Liver (tissue), 9 donors: ENCODE results near the gene SLC49A4. TPM values are rescaled to one million over a fixed set of nuclear protein-coding genes. Genes with fewer than 3 reads are reported as not detected.

Source experiments
- DNase-seq: peaks from one replicate; pipeline ENCODE4 v3.0.0-alpha.2; 2017; ENCODE audit warnings: low spot score
- H3K27ac ChIP-seq, 2 donors: one replicate each; pipeline ENCODE4 v1.7.0; 2013; ENCODE audit warnings: inconsistent platforms in 2 of 2, low read length in 2 of 2, control low read depth in 1 of 2, low read depth in 1 of 2, mild to moderate bottlenecking in 1 of 2
- H3K27me3 ChIP-seq, 4 donors: one replicate each; pipeline versions ENCODE4 v1.6.1 to v1.7.0; 2013; ENCODE audit warnings: low read length in 3 of 4, inconsistent platforms in 1 of 4, mild to moderate bottlenecking in 1 of 4, moderate library complexity in 1 of 4; ENCODE audit not compliant: control insufficient read depth in 4 of 4, insufficient read depth in 4 of 4
- H3K36me3 ChIP-seq, 4 donors: one replicate each; pipeline versions ENCODE4 v1.6.1 to v1.7.0; 2013; ENCODE audit warnings: low read length in 3 of 4, mild to moderate bottlenecking in 3 of 4, low read depth in 1 of 4, moderate library complexity in 1 of 4; ENCODE audit not compliant: control insufficient read depth in 4 of 4, insufficient read depth in 3 of 4
- H3K4me1 ChIP-seq, 4 donors: one replicate each; pipeline versions ENCODE4 v1.6.1 to v1.7.0; 2013; ENCODE audit warnings: low read length in 3 of 4, mild to moderate bottlenecking in 3 of 4, moderate library complexity in 1 of 4; ENCODE audit not compliant: control insufficient read depth in 4 of 4, insufficient read depth in 4 of 4
- H3K4me3 ChIP-seq, 3 donors: one replicate each; pipeline versions ENCODE4 v1.6.1 to v1.7.0; 2013; ENCODE audit warnings: low read length in 3 of 3, control low read depth in 1 of 3, low read depth in 1 of 3, mild to moderate bottlenecking in 1 of 3
- H3K9ac ChIP-seq, 2 donors: one replicate each; pipeline ENCODE4 v1.7.0; 2013; ENCODE audit warnings: low read length in 2 of 2, mild to moderate bottlenecking in 2 of 2, moderate library complexity in 2 of 2, control low read depth in 1 of 2, low read depth in 1 of 2
- H3K9me3 ChIP-seq, 4 donors: one replicate each; pipeline versions ENCODE4 v1.6.1 to v1.7.0; 2013; ENCODE audit warnings: low read length in 3 of 4; ENCODE audit not compliant: control insufficient read depth in 4 of 4
- EGR1 ChIP-seq, 2 donors: IDR thresholded peaks; 2 replicates each; pipeline ENCODE4 v1.6.1; 2016 to 2018; ENCODE audit warnings: antibody characterized with exemption in 2 of 2, low read depth in 2 of 2
- FOXA1 ChIP-seq: IDR thresholded peaks from 2 replicates; pipeline ENCODE4 v1.6.1; 2016; ENCODE audit warnings: antibody characterized with exemption
- FOXA2 ChIP-seq: IDR thresholded peaks from 2 replicates; pipeline ENCODE4 v1.6.1; 2016; ENCODE audit warnings: antibody characterized with exemption
- GABPA ChIP-seq, 2 donors: IDR thresholded peaks in 1 of 2; conservative IDR thresholded peaks in 1 of 2; 2 replicates each; pipeline ENCODE4 v1.6.1; 2016; ENCODE audit warnings: antibody characterized with exemption in 2 of 2, mild to moderate bottlenecking in 1 of 2, moderate library complexity in 1 of 2
- HNF4A ChIP-seq, 2 donors: conservative IDR thresholded peaks; 2 replicates each; pipeline ENCODE4 v1.6.1; 2016; ENCODE audit warnings: antibody characterized with exemption in 2 of 2, mild to moderate bottlenecking in 2 of 2
- HNF4G ChIP-seq: IDR thresholded peaks from 2 replicates; pipeline ENCODE4 v1.6.1; 2016; ENCODE audit warnings: antibody characterized with exemption
- JUND ChIP-seq, 2 donors: IDR thresholded peaks; 2 replicates each; pipeline ENCODE4 v1.6.1; 2016; ENCODE audit warnings: antibody characterized with exemption in 2 of 2
- NR2F2 ChIP-seq: IDR thresholded peaks from 2 replicates; pipeline ENCODE4 v1.6.1; 2016; ENCODE audit warnings: antibody characterized with exemption
- RAD21 ChIP-seq, 2 donors: IDR thresholded peaks; 2 replicates each; pipeline ENCODE4 v1.6.1; 2016; ENCODE audit warnings: antibody characterized with exemption in 2 of 2, mild to moderate bottlenecking in 2 of 2
- RXRA ChIP-seq, 2 donors: IDR thresholded peaks; 2 replicates each; pipeline ENCODE4 v1.6.1; 2017 to 2018; ENCODE audit warnings: antibody characterized with exemption in 2 of 2, mild to moderate bottlenecking in 1 of 2
- SP1 ChIP-seq: IDR thresholded peaks from 2 replicates; pipeline ENCODE4 v1.6.1; 2018; ENCODE audit warnings: antibody characterized with exemption, mild to moderate bottlenecking
- TAF1 ChIP-seq: conservative IDR thresholded peaks from 2 replicates; pipeline ENCODE4 v1.6.1; 2016; ENCODE audit warnings: antibody characterized with exemption, mild to moderate bottlenecking
- YY1 ChIP-seq: IDR thresholded peaks from 2 replicates; pipeline ENCODE4 v1.6.1; 2016; ENCODE audit warnings: antibody characterized with exemption, mild to moderate bottlenecking
- WGBS: extraction: QIAGEN DNeasy Blood & Tissue Kit; methylation state at CpG from one replicate; pipeline ENCODE4 v1.1.7; 2013; 5-methylcytosine and 5-hydroxymethylcytosine counted together
- polyA plus RNA-seq, 2 donors: library from polyadenylated mRNA; stranded (reverse) in 1 of 2; unstranded in 1 of 2; fragments of 200-250 nt in 1 of 2; fragments of >200 nt in 1 of 2; fragmentation: Nextera tagmentation in 1 of 2; extraction: Ambion mirVana in 1 of 2; gene quantifications; one replicate each; pipeline versions ENCODE4 v1.2.1 to v1.2.3, GENCODE V29; 2013 to 2015
- total RNA-seq, 2 donors: library from RNA; depleted of rRNA; stranded (reverse); fragments of >200 nt; gene quantifications; one replicate each; pipeline ENCODE4 v1.2.3, GENCODE V29; 2014
- TF ChIP-seq, protein P1 (sequence below): IDR thresholded peaks from 2 replicates; pipeline ENCODE4 v1.6.1; 2016; ENCODE audit warnings: antibody characterized with exemption
- TF ChIP-seq, protein P2 (sequence below): IDR thresholded peaks from 2 replicates; pipeline ENCODE4 v1.6.1; 2016; ENCODE audit warnings: antibody characterized with exemption
- TF ChIP-seq, protein P3 (sequence below): IDR thresholded peaks from 2 replicates; pipeline ENCODE4 v1.6.1; 2016; ENCODE audit warnings: antibody characterized with exemption
- TF ChIP-seq, protein P4 (sequence below): fragments of 150-350 bp; IDR thresholded peaks from 2 replicates; pipeline ENCODE4 v1.5.1; 2017; ENCODE audit warnings: improper control_type of control experiment, low read depth, low read length; ENCODE audit not compliant: missing input control
- TF ChIP-seq, protein P5 (sequence below): IDR thresholded peaks from 2 replicates; pipeline ENCODE4 v1.6.1; 2016; ENCODE audit warnings: antibody characterized with exemption, mild to moderate bottlenecking
- donor health status: healthy.
- donor health status: healthy.
- donor health status: healthy.
- donor health status: healthy.
- donor health status: healthy.

The SLC49A4 gene
- total and polyA plus RNA-seq, 4 donors = 3.3 to 11.1 (median 6.3) TPM

DNA sequence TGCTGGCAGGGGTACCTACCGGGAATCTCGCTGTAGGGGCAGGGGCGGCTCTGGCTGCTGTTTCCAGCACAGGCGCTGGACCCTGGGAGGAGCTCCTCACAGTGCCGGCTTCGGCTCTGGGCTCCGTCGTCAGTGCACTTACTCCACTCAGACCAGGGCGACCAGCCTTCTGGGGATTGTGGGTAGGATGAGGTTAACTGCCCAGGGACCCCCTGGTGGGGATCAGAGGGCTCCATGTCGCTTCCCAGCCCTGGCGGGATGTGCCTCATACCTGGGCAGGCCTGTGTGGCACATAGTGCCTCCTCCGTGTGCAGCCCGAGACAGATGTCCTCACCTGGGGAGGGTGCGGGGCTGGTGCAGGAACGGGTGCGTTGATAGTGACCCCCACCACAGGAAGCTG is 117.0 kb downstream of the SLC49A4 start:
- Histone ChIP-seq H3K9ac (no peak overlapping the region), H3K9me3 (no peaks in the 10 kb centered on the region), H3K4me1 (no peaks in the 10 kb centered on the region), H3K36me3 (no peaks in the 10 kb centered on the region), H3K27ac (no peak overlapping the region), H3K4me3 (no peak overlapping the region), H3K27me3 (peaks cover 0 to 7% (median 0%) of the 10 kb centered on the region in 4 donors)
- TF ChIP-seq FOXA2 = no peak
- TF ChIP-seq, protein P1, sequence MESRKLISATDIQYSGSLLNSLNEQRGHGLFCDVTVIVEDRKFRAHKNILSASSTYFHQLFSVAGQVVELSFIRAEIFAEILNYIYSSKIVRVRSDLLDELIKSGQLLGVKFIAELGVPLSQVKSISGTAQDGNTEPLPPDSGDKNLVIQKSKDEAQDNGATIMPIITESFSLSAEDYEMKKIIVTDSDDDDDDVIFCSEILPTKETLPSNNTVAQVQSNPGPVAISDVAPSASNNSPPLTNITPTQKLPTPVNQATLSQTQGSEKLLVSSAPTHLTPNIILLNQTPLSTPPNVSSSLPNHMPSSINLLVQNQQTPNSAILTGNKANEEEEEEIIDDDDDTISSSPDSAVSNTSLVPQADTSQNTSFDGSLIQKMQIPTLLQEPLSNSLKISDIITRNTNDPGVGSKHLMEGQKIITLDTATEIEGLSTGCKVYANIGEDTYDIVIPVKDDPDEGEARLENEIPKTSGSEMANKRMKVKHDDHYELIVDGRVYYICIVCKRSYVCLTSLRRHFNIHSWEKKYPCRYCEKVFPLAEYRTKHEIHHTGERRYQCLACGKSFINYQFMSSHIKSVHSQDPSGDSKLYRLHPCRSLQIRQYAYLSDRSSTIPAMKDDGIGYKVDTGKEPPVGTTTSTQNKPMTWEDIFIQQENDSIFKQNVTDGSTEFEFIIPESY = no peak
- TF ChIP-seq YY1 = no peak
- no peak for TF ChIP-seq JUND (IDR thresholded peaks at IDR 0.05)
- TF ChIP-seq FOXA1 = no peak
- TF ChIP-seq, protein P2, sequence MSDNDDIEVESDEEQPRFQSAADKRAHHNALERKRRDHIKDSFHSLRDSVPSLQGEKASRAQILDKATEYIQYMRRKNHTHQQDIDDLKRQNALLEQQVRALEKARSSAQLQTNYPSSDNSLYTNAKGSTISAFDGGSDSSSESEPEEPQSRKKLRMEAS = no peak
- no peak for TF ChIP-seq SP1
- no peak for TF ChIP-seq RXRA (IDR thresholded peaks at IDR 0.05)
- TF ChIP-seq RAD21 (IDR thresholded peaks at IDR 0.05) = no peak
- TF ChIP-seq, protein P3, sequence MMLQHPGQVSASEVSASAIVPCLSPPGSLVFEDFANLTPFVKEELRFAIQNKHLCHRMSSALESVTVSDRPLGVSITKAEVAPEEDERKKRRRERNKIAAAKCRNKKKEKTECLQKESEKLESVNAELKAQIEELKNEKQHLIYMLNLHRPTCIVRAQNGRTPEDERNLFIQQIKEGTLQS = no peak
- no peak for TF ChIP-seq HNF4G
- TF ChIP-seq, protein P4, sequence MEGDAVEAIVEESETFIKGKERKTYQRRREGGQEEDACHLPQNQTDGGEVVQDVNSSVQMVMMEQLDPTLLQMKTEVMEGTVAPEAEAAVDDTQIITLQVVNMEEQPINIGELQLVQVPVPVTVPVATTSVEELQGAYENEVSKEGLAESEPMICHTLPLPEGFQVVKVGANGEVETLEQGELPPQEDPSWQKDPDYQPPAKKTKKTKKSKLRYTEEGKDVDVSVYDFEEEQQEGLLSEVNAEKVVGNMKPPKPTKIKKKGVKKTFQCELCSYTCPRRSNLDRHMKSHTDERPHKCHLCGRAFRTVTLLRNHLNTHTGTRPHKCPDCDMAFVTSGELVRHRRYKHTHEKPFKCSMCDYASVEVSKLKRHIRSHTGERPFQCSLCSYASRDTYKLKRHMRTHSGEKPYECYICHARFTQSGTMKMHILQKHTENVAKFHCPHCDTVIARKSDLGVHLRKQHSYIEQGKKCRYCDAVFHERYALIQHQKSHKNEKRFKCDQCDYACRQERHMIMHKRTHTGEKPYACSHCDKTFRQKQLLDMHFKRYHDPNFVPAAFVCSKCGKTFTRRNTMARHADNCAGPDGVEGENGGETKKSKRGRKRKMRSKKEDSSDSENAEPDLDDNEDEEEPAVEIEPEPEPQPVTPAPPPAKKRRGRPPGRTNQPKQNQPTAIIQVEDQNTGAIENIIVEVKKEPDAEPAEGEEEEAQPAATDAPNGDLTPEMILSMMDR = no peak
- no peak for TF ChIP-seq NR2F2
- TF ChIP-seq GABPA (IDR thresholded peaks at IDR 0.05 in 1 of 2, conservative IDR thresholded peaks at IDR 0.05 in 1 of 2) = no peak
- TF ChIP-seq EGR1 (IDR thresholded peaks at IDR 0.05; ENCODE audit: low read depth in 2 of 2) = no peak
- no peak for TF ChIP-seq HNF4A (conservative IDR thresholded peaks at IDR 0.05)
- TF ChIP-seq, protein P5, sequence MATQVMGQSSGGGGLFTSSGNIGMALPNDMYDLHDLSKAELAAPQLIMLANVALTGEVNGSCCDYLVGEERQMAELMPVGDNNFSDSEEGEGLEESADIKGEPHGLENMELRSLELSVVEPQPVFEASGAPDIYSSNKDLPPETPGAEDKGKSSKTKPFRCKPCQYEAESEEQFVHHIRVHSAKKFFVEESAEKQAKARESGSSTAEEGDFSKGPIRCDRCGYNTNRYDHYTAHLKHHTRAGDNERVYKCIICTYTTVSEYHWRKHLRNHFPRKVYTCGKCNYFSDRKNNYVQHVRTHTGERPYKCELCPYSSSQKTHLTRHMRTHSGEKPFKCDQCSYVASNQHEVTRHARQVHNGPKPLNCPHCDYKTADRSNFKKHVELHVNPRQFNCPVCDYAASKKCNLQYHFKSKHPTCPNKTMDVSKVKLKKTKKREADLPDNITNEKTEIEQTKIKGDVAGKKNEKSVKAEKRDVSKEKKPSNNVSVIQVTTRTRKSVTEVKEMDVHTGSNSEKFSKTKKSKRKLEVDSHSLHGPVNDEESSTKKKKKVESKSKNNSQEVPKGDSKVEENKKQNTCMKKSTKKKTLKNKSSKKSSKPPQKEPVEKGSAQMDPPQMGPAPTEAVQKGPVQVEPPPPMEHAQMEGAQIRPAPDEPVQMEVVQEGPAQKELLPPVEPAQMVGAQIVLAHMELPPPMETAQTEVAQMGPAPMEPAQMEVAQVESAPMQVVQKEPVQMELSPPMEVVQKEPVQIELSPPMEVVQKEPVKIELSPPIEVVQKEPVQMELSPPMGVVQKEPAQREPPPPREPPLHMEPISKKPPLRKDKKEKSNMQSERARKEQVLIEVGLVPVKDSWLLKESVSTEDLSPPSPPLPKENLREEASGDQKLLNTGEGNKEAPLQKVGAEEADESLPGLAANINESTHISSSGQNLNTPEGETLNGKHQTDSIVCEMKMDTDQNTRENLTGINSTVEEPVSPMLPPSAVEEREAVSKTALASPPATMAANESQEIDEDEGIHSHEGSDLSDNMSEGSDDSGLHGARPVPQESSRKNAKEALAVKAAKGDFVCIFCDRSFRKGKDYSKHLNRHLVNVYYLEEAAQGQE = no peak
- no peak for TF ChIP-seq TAF1
- DNase-seq = no peak
- WGBS = 94% methylated on average over 16 of the region's 16 CpGs
